Activated CD4-positive, alpha-beta T cell treated with anti-CD3 and anti-CD28 coated beads, Interleukin-2, amount 10 ng/mL, durations not matched to agents 24 days and 14 days (primary cell): ENCODE measurements around the gene OSBPL10. TPM values are rescaled to one million over a fixed set of nuclear protein-coding genes. Genes with fewer than 3 reads are reported as not detected.

ENCODE experiments used
- DNase-seq: peaks from one replicate; pipeline ENCODE4 v3.0.0; 2022
- H3K27ac Mint-ChIP-seq: one replicate; pipeline ENCODE4 v1.8.0; 2022; ENCODE audit warnings: mild to moderate bottlenecking, mixed read lengths
- H3K27me3 Mint-ChIP-seq: one replicate; pipeline ENCODE4 v1.8.0; 2022; ENCODE audit warnings: mixed read lengths
- H3K36me3 Mint-ChIP-seq: one replicate; pipeline ENCODE4 v1.8.0; 2022; ENCODE audit warnings: low read depth, mild to moderate bottlenecking, mixed read lengths
- H3K4me1 Mint-ChIP-seq: one replicate; pipeline ENCODE4 v1.8.0; 2021; ENCODE audit warnings: mixed read lengths
- H3K4me3 Mint-ChIP-seq: one replicate; pipeline ENCODE4 v1.8.0; 2022; ENCODE audit warnings: mild to moderate bottlenecking, moderate library complexity, mixed read lengths
- H3K9me3 Mint-ChIP-seq: one replicate; pipeline ENCODE4 v1.8.0; 2021; ENCODE audit warnings: mixed read lengths
- intact Hi-C: fragments of 100-400 bp; cut with micrococcal nuclease; formaldehyde crosslinking; loops from one replicate; pipeline ENCODE4 v1.15.1; 2023
- total RNA-seq: library from RNA; stranded (reverse); gene quantifications from 2 replicates; pipeline ENCODE4 v1.2.3, GENCODE V29; 2022

OSBPL10 gene
- total RNA-seq, 1 donor from 2014 or later: 14.5 TPM

DNA sequence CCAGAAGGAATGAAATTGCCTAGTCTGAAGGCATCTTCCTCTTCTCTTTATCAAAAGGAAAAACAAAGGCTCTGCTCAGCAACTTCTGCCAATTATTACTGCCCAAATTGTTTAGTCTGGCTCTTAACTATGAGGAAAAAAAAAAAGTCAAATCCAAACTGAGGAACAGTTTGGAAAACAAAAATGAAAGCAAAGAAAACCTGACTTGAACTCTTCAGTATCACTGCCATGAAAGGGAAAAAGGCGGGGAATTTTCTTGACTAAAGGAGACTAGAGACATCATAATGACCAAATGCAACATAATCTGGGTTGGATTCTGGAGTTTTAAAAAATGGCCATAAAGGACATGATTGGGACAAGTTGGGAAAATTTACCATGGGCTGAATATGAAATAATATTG, 292.1 kb downstream of the OSBPL10 start:
- no peaks in the 10 kb centered on the region for H3K27me3 Mint-ChIP-seq

DNA sequence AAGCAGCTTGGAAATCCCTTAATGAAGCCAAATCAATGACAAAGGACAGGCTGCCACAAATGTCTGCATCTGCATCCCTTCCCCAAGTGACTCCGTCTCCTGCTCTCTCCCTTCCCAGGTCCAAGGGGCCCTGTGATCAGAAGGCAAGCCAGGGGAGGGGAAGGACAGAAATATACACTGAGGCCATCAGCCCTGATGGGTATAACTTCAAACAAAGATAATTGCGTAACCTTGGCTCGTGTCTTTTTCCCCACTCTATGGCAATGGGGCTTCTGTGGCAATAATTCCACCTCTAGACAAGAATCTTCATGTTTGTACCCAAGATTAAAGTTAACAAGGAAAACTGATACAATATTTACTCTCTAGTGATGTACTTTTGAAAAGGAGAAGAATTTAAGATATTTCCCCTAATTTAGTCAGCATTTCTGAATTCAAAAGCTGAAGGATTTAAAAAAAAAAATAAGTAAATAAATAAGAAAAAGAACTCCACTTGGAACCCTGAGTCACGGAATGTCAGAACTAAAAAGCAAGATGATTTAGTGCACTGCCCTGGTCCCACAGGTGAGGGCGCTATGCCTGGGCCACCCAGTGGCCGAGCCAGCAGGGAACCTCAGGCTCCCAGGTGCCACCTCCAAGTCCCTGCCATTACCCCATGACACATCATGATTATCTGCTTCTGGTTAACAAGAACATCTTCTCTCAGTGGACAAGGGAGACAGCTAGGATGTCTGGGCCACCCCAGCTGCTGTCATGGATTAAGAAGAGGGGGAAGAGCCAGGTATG, 293.9 kb downstream of the OSBPL10 start:
- DNase-seq: no peak
- Mint-ChIP-seq H3K27ac (no peak overlapping the region), H3K36me3 (peaks cover 10% of the 10 kb centered on the region), H3K4me3 (no peak overlapping the region), H3K9me3 (peaks cover 8% of the 10 kb centered on the region), H3K27me3 (no peaks in the 10 kb centered on the region), H3K4me1 (no peaks in the 10 kb centered on the region)
- intact Hi-C loops: no loop called here

More for the DNA sequence above, 292.1 kb downstream of the OSBPL10 start:
- intact Hi-C loops: no loop called here
- Mint-ChIP-seq H3K4me3 (no peak overlapping the region), H3K36me3 (peaks cover 10% of the 10 kb centered on the region), H3K4me1 (no peaks in the 10 kb centered on the region), H3K27ac (no peak overlapping the region), H3K9me3 (peaks cover 8% of the 10 kb centered on the region)
- DNase-seq: no peak

DNA sequence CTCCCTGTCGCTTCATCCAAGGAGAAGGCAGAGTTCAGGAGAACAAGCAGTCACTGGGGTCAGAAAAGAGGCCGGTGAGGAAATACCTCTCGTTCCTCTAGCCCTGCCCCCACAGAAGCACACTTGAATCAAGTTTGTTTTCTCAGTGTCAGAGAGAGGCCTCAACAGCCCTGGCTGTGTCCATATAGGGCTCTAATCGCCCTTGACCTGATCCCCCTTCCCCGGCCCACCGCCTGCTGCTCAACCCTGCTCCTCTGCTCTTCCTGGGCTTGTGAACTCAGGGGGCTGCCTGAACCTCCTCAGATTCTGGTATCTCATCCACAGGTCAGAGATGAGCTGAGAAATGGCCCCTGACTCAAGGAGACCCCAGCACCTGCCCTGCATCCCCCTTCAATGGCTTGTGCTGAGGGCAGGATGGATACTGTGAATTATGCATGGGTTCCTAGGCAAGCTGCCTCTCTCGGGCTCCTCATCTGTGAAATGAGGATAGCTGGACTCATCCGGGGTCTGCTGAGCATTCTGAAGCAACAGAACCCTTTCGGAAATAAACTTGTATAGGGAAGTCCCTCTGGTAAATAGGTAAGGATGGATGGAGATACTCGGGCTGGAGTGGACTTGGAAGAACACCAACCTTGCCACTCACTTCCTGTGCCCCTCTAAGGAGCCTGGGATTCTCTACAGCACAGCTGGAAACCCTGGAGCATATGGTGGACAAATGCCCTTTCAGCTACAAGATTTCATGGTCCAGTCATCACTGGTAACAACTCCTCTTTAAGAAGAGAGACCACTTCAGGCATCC, 300.8 kb downstream of the OSBPL10 start:
- no peak overlapping the region for H3K27ac Mint-ChIP-seq
- peaks cover 9% of the 10 kb centered on the region for H3K4me1 Mint-ChIP-seq
- H3K27me3 Mint-ChIP-seq: no peaks in the 10 kb centered on the region
- intact Hi-C loops: no loop called here
- DNase-seq: no peak
- no peaks in the 10 kb centered on the region for H3K36me3 Mint-ChIP-seq
- H3K4me3 Mint-ChIP-seq: no peak overlapping the region
- H3K9me3 Mint-ChIP-seq: peaks cover 4% of the 10 kb centered on the region

- Mint-ChIP-seq H3K27ac (no peak overlapping the region), H3K4me3 (no peak overlapping the region), H3K36me3 (no peaks in the 10 kb centered on the region), H3K27me3 (no peaks in the 10 kb centered on the region), H3K9me3 (no peaks in the 10 kb centered on the region), H3K4me1 (peaks cover 9% of the 10 kb centered on the region)
- intact Hi-C loops: no loop called here
- no peak for DNase-seq
Observed at GRCh38 chr3:31676556-31676955, 304.5 kb downstream of the OSBPL10 start.

- no peak for DNase-seq
- Mint-ChIP-seq H3K9me3 (no peaks in the 10 kb centered on the region), H3K4me3 (no peak overlapping the region), H3K4me1 (peaks cover 7% of the 10 kb centered on the region), H3K27ac (no peak overlapping the region), H3K27me3 (no peaks in the 10 kb centered on the region), H3K36me3 (no peaks in the 10 kb centered on the region)
- intact Hi-C loops: no loop called here
Observed at GRCh38 chr3:31673950-31674349, 307.1 kb downstream of the OSBPL10 start.

DNA sequence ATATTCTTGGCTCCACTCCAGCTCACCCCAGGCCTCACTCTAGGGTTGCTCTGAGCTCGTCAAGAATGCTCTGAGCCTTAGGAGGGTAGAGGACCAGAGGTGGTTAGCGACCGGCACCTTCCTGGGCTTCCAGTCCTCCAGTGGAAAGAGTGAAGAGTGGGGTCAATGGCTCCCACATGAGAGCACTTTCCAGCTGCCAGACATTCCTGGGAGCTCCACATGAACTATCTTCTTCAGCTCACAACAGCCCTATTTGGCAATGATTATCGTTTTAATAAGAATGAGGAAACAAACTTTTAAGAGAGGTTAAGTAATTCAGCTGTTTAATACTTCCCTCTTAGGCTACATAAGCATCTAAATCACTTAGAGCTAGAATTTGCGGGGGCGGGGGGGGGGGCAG, 309.1 kb downstream of the OSBPL10 start:
- no peak overlapping the region for H3K27ac Mint-ChIP-seq
- H3K27me3 Mint-ChIP-seq: no peaks in the 10 kb centered on the region
- no peaks in the 10 kb centered on the region for H3K36me3 Mint-ChIP-seq
- DNase-seq: no peak
- no peaks in the 10 kb centered on the region for H3K9me3 Mint-ChIP-seq
- no peak overlapping the region for H3K4me3 Mint-ChIP-seq
- intact Hi-C loops: no loop called here
- H3K4me1 Mint-ChIP-seq: no peaks in the 10 kb centered on the region

DNA sequence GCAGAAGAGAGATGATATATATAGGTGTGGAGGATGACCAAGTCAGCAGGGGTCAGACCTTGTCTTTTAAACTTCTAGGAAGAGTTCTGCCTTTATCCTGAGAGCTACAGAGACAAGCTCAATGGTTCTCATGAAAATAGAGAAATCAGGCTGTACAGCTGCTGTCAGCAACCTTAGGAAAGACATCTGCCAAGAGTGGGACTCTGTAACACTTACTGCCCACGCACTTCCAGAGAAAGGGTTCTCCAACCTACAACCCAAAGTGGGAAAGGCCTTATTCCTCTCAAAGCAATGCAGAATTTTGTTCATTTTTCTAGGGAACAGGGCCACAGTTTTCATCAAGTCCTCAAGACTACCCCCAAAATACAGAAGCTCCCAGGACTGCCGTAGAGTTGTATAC, 309.6 kb downstream of the OSBPL10 start:
- H3K27ac Mint-ChIP-seq: no peak overlapping the region
- H3K36me3 Mint-ChIP-seq: no peaks in the 10 kb centered on the region
- intact Hi-C loops: no loop called here
- no peaks in the 10 kb centered on the region for H3K4me1 Mint-ChIP-seq
- no peaks in the 10 kb centered on the region for H3K9me3 Mint-ChIP-seq
- no peak overlapping the region for H3K4me3 Mint-ChIP-seq
- H3K27me3 Mint-ChIP-seq: no peaks in the 10 kb centered on the region
- DNase-seq: no peak

GRCh38 chr3:31670722-31671121, 310.3 kb downstream of the OSBPL10 start:
- intact Hi-C loops: no loop called here
- Mint-ChIP-seq H3K27ac (no peak overlapping the region), H3K4me1 (no peaks in the 10 kb centered on the region), H3K27me3 (no peaks in the 10 kb centered on the region), H3K4me3 (no peak overlapping the region), H3K36me3 (no peaks in the 10 kb centered on the region), H3K9me3 (no peaks in the 10 kb centered on the region)
- no peak for DNase-seq

DNA sequence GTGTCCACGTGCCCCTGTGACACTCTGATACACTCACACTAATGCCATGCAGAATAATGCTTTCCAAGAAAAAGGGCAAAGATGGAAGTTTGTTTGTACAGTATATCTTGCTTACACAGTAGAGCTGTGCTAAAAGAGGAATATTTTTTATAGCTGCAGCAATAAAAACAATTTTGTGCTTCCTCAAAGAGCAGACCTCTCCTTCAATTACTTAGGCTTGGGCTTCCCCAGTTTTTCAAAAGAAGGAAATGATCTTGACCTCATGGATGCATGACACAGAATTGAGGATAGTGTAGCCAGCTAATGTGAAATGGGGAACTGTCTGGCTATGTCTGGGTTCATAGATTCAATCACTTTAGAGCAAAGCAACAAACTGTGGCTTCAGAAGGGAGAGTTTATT, 310.9 kb downstream of the OSBPL10 start:
- no peak overlapping the region for H3K27ac Mint-ChIP-seq
- intact Hi-C loops: no loop called here

GRCh38 chr3:31668242-31668641, 312.8 kb downstream of the OSBPL10 start:
- intact Hi-C loops: no loop called here
- no peak overlapping the region for H3K4me3 Mint-ChIP-seq
- no peak for DNase-seq
- no peaks in the 10 kb centered on the region for H3K27me3 Mint-ChIP-seq
- no peaks in the 10 kb centered on the region for H3K36me3 Mint-ChIP-seq
- no peaks in the 10 kb centered on the region for H3K4me1 Mint-ChIP-seq
- H3K9me3 Mint-ChIP-seq: no peaks in the 10 kb centered on the region
- H3K27ac Mint-ChIP-seq: no peak overlapping the region

More for the DNA sequence above, 310.9 kb downstream of the OSBPL10 start:
- no peak for DNase-seq
- Mint-ChIP-seq H3K27me3 (no peaks in the 10 kb centered on the region), H3K36me3 (no peaks in the 10 kb centered on the region), H3K4me3 (no peak overlapping the region), H3K4me1 (no peaks in the 10 kb centered on the region), H3K9me3 (no peaks in the 10 kb centered on the region)

DNA sequence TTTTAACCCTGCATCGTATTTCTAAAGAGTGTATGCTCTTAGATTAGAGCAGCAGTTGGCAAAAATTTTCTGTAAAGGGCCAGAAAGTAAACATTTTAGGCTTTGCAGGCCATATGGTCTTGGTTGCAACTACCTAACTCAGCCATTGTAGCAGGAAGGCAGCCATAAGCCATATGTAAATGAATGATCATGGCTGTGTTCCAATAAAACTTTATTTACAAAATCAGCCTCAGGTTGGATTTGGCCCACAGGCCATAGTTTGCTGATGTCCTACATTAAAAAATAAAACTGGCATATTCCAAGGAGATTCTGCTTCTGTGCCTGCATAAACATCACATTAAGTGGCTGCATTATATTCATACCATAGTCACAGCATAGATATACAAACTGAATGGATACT, 313.5 kb downstream of the OSBPL10 start:
- H3K36me3 Mint-ChIP-seq: no peaks in the 10 kb centered on the region
- H3K27ac Mint-ChIP-seq: no peak overlapping the region
- no peaks in the 10 kb centered on the region for H3K9me3 Mint-ChIP-seq
- H3K4me3 Mint-ChIP-seq: no peak overlapping the region
- no peaks in the 10 kb centered on the region for H3K27me3 Mint-ChIP-seq
- no peaks in the 10 kb centered on the region for H3K4me1 Mint-ChIP-seq
- no peak for DNase-seq
- intact Hi-C loops: no loop called here

GRCh38 chr3:31664031-31664430, 317.0 kb downstream of the OSBPL10 start:
- H3K4me3 Mint-ChIP-seq: no peak overlapping the region
- H3K36me3 Mint-ChIP-seq: peaks cover 6% of the 10 kb centered on the region
- peaks cover 8% of the 10 kb centered on the region for H3K4me1 Mint-ChIP-seq
- no peaks in the 10 kb centered on the region for H3K9me3 Mint-ChIP-seq
- intact Hi-C loops: no loop called here
- DNase-seq: peak; percentile 48
- no peak overlapping the region for H3K27ac Mint-ChIP-seq
- H3K27me3 Mint-ChIP-seq: no peaks in the 10 kb centered on the region

GRCh38 chr3:31661993-31662670, 318.9 kb downstream of the OSBPL10 start:
- no peak overlapping the region for H3K4me3 Mint-ChIP-seq
- peaks cover 14% of the 10 kb centered on the region for H3K36me3 Mint-ChIP-seq
- no peak overlapping the region for H3K27ac Mint-ChIP-seq
- peak; percentile 50 for DNase-seq
- no peaks in the 10 kb centered on the region for H3K27me3 Mint-ChIP-seq
- intact Hi-C loops: no loop called here
- peaks cover 11% of the 10 kb centered on the region for H3K9me3 Mint-ChIP-seq
- H3K4me1 Mint-ChIP-seq: peaks cover 8% of the 10 kb centered on the region

DNA sequence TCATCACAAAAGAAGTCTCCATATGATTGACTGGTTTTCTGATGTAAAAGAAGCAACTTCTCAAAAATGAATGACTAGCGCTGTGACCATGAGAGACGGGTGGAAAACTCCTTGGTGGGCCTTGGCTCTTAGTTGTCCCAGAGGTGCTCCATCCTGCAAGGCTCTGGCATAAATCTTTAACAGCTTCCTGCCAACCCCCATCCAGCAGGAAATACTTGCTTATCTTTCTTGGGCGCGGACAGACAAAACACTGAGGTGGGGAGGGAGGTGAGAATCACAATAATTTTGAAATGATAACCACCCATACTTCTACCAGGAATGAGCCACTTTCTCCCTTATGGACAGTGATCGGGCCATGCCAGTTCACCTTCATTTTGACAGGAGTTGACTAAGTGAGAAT, 319.8 kb downstream of the OSBPL10 start:
- DNase-seq: peak; percentile 53
- H3K27ac Mint-ChIP-seq: no peak overlapping the region
- peaks cover 16% of the 10 kb centered on the region for H3K9me3 Mint-ChIP-seq
- H3K4me3 Mint-ChIP-seq: no peak overlapping the region
- H3K27me3 Mint-ChIP-seq: no peaks in the 10 kb centered on the region
- intact Hi-C loops: no loop called here
- H3K4me1 Mint-ChIP-seq: peaks cover 8% of the 10 kb centered on the region
- peaks cover 20% of the 10 kb centered on the region for H3K36me3 Mint-ChIP-seq
